Astrocyte (in vitro differentiated cells and primary cell): ENCODE results near the gene ELF1. TPM values are rescaled to one million over a fixed set of nuclear protein-coding genes. Genes with fewer than 3 reads are reported as not detected.
A peak's percentile ranks its signal among the peaks of the same experiment; 100 is the strongest.

Source experiments
- DNase-seq: peaks from one replicate; pipeline ENCODE4 v3.0.0-alpha.2; 2010; ENCODE audit warnings: low read depth
- FAIRE-seq: peaks from 2 replicates; lab custom pipeline; 2011; peaks lifted over from hg19 to GRCh38; lab: Jason Lieb, UNC
- H2AFZ ChIP-seq: 2 replicates; pipeline ENCODE4 v1.6.0; 2012; ENCODE audit warnings: low read depth, low read length, inconsistent platforms
- H3K27ac ChIP-seq: 2 replicates; pipeline ENCODE4 v1.5.1; 2011; ENCODE audit warnings: low read depth, low read length, inconsistent platforms
- H3K27me3 ChIP-seq: 2 replicates; pipeline ENCODE4 v1.6.0; 2011; ENCODE audit warnings: low read length, inconsistent platforms; ENCODE audit not compliant: insufficient read depth
- H3K36me3 ChIP-seq: 2 replicates; pipeline ENCODE4 v1.5.1; 2011; ENCODE audit warnings: low read length, inconsistent platforms; ENCODE audit not compliant: insufficient read depth
- H3K4me1 ChIP-seq: 2 replicates; pipeline ENCODE4 v1.5.1; 2011; ENCODE audit warnings: low read length, inconsistent platforms; ENCODE audit not compliant: insufficient read depth
- H3K4me2 ChIP-seq: 2 replicates; pipeline ENCODE4 v1.6.0; 2012; ENCODE audit warnings: low read length, inconsistent platforms
- H3K4me3 ChIP-seq: 2 replicates; pipeline ENCODE4 v1.5.1; 2011; ENCODE audit warnings: low read depth, mild to moderate bottlenecking, low read length, inconsistent platforms; ENCODE audit not compliant: insufficient read depth
- H3K79me2 ChIP-seq: 2 replicates; pipeline ENCODE4 v1.6.0; 2012; ENCODE audit warnings: mild to moderate bottlenecking, low read length, inconsistent platforms; ENCODE audit not compliant: insufficient read depth
- H3K9ac ChIP-seq: 2 replicates; pipeline ENCODE4 v1.6.0; 2012; ENCODE audit warnings: mild to moderate bottlenecking, low read length, inconsistent platforms
- H3K9me3 ChIP-seq: 2 replicates; pipeline ENCODE4 v1.5.1; 2012; ENCODE audit warnings: low read depth, mild to moderate bottlenecking, low read length, inconsistent platforms; ENCODE audit not compliant: insufficient read depth
- H4K20me1 ChIP-seq: 2 replicates; pipeline ENCODE4 v1.6.0; 2012; ENCODE audit warnings: low read length, inconsistent platforms; ENCODE audit not compliant: insufficient read depth
- H3K27ac Mint-ChIP-seq: one replicate; pipeline ENCODE4 v1.8.0; 2021; ENCODE audit warnings: mild to moderate bottlenecking, mixed read lengths; ENCODE audit not compliant: unreplicated experiment
- H3K27me3 Mint-ChIP-seq: one replicate; pipeline ENCODE4 v1.8.0; 2021; ENCODE audit warnings: low read depth, mixed read lengths; ENCODE audit not compliant: unreplicated experiment
- H3K36me3 Mint-ChIP-seq: one replicate; pipeline ENCODE4 v1.8.0; 2021; ENCODE audit warnings: low read depth, mixed read lengths; ENCODE audit not compliant: unreplicated experiment
- H3K4me1 Mint-ChIP-seq: one replicate; pipeline ENCODE4 v1.8.0; 2021; ENCODE audit warnings: low read depth, mixed read lengths; ENCODE audit not compliant: unreplicated experiment
- H3K4me3 Mint-ChIP-seq: one replicate; pipeline ENCODE4 v1.8.0; 2021; ENCODE audit warnings: mild to moderate bottlenecking, moderate library complexity, mixed read lengths; ENCODE audit not compliant: unreplicated experiment
- H3K9me3 Mint-ChIP-seq: one replicate; pipeline ENCODE4 v1.8.0; 2021; ENCODE audit warnings: mild to moderate bottlenecking, mixed read lengths; ENCODE audit not compliant: unreplicated experiment
- CTCF ChIP-seq: IDR thresholded peaks from 2 replicates; pipeline ENCODE4 v1.5.1; 2011; ENCODE audit warnings: low read depth, mild to moderate bottlenecking, inconsistent platforms, low read length, moderate library complexity; ENCODE audit not compliant: insufficient read depth
- EZH2 ChIP-seq: IDR thresholded peaks from 2 replicates; pipeline ENCODE4 v1.6.1; 2012; ENCODE audit warnings: mild to moderate bottlenecking, low read length, inconsistent platforms; ENCODE audit not compliant: insufficient read depth
- total RNA-seq: library from RNA; stranded (reverse); gene quantifications from 2 replicates; pipeline ENCODE4 v1.2.1, GENCODE V29; 2021

ELF1 gene
- total RNA-seq, 1 donor from 2014 or later = 75.1 TPM

DNA sequence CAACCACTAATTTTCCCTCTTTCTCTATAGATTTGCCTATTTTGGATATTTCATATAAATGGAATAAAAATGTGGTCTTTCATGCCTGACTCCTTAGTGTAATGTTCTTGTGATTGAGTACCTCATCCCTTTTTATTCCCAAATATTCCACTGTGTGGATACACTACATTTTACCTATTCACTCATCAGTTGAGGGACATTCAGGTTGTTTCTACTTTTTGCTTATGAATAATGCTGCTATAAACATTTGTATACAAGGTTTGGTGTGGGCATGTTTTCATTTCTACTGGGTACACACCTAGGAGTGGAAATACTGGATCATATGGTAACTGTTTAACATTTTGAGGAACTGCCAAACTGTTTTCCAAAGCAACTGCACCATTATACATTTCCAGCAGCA is 37.1 kb upstream of the ELF1 start:
- Mint-ChIP-seq H3K27me3 (no peaks in the 10 kb centered on the region), H3K27ac (no peak overlapping the region), H3K4me3 (no peak overlapping the region), H3K4me1 (peaks cover 30% of the 10 kb centered on the region), H3K36me3 (no peaks in the 10 kb centered on the region), H3K9me3 (no peaks in the 10 kb centered on the region)
- H3K4me3 ChIP-seq = no peak overlapping the region
- H3K79me2 ChIP-seq = peaks cover 76% of the 10 kb centered on the region
- no peak overlapping the region for H3K4me2 ChIP-seq
- H3K27me3 ChIP-seq = no peaks in the 10 kb centered on the region
- no peaks in the 10 kb centered on the region for H3K9me3 ChIP-seq
- no peak overlapping the region for H3K9ac ChIP-seq
- no peaks in the 10 kb centered on the region for H3K4me1 ChIP-seq
- FAIRE-seq (no peak), DNase-seq (no peak)
- no peak overlapping the region for H3K27ac ChIP-seq
- TF ChIP-seq CTCF (no peak), EZH2 (no peak)
- no peak overlapping the region for H2AFZ ChIP-seq
- H4K20me1 ChIP-seq = peaks cover 64% of the 10 kb centered on the region
- no peaks in the 10 kb centered on the region for H3K36me3 ChIP-seq

DNA sequence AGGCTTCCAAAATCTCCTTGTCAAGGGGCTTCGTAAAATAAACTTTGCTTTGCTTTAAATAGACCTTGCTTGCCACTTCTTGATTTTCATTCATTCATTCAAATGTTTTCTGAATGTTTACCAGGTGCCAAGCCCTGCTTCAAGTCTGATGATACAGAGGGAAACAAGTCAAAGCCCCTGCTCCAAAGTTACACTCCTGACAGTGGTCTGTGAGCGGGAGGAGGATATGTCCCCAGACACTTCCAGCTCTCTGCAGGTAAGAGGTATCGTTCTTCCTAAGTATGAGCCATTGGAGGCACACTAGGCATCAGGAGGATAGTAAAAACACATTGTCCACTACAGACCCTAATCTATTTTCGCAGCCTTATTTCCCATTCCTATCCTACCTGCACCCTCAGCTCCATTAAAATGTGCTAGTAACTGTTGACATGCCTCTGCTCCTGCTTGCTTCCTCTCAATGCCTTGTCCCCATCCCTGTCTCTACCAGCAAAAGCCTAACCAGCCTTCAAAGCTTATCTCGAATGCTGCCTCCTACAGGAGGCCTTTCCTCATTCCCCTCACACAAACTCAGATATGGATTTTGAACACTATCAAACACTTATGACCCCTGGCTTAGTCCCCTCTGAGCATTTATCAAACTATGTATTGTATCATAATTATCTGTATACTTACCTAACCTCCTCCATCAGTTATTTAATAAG is 36.0 kb upstream of the ELF1 start:
- H3K36me3 ChIP-seq = no peaks in the 10 kb centered on the region
- Mint-ChIP-seq H3K9me3 (no peaks in the 10 kb centered on the region), H3K4me3 (no peak overlapping the region), H3K27ac (no peak overlapping the region), H3K27me3 (no peaks in the 10 kb centered on the region), H3K36me3 (no peaks in the 10 kb centered on the region), H3K4me1 (peaks cover 30% of the 10 kb centered on the region)
- no peak overlapping the region for H3K9ac ChIP-seq
- peaks cover 70% of the 10 kb centered on the region for H4K20me1 ChIP-seq
- no peaks in the 10 kb centered on the region for H3K9me3 ChIP-seq
- H3K27ac ChIP-seq = no peak overlapping the region
- peaks cover 84% of the 10 kb centered on the region for H3K79me2 ChIP-seq
- TF ChIP-seq CTCF (peak; percentile 21), EZH2 (no peak)
- no peak overlapping the region for H3K4me3 ChIP-seq
- H3K4me1 ChIP-seq = no peaks in the 10 kb centered on the region
- FAIRE-seq (no peak), DNase-seq (no peak)
- no peak overlapping the region for H3K4me2 ChIP-seq
- no peaks in the 10 kb centered on the region for H3K27me3 ChIP-seq
- H2AFZ ChIP-seq = no peak overlapping the region

DNA sequence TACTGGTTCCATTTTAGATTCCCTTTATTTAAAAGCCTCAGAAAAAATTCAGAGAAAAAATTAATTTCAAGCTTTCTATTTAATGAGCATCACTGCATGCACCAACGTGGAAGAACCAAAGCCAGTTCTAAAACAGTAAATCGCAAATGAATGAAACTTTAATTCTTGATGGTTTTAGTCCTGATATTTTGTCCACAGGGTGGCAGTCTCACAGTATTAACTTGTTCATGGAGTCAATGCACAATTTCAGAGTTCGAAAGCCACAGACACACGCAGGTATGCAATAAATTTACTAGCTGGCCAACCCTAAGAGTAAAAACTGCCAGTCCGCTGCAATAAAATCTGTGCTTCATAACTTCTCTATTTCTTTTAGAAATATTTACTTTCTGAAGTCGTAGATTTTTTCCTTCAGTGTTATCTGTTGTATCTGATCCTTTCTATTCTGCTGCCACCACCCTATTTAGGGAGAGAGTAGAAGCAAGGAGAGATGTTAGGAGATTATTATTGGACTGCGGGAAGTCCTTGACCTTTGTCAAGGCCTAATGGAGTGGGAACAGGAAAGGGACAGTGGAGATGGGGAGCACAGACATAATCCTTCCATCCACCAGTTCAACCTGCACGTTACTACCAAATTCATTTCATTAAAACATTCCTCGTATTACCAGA is 35.2 kb upstream of the ELF1 start:
- no peaks in the 10 kb centered on the region for H3K27me3 ChIP-seq
- H3K9ac ChIP-seq = no peak overlapping the region
- H3K36me3 Mint-ChIP-seq = peaks cover under 1% of the 10 kb centered on the region
- no peak overlapping the region for H2AFZ ChIP-seq
- FAIRE-seq (peak; percentile 9), DNase-seq (peak; percentile 61)
- H3K27me3 Mint-ChIP-seq = no peaks in the 10 kb centered on the region
- TF ChIP-seq CTCF (peak; percentile 60), EZH2 (no peak)
- no peaks in the 10 kb centered on the region for H3K36me3 ChIP-seq
- no peak overlapping the region for H3K4me2 ChIP-seq
- peaks cover 86% of the 10 kb centered on the region for H3K79me2 ChIP-seq
- H3K4me1 Mint-ChIP-seq = peaks cover 34% of the 10 kb centered on the region
- no peak overlapping the region for H3K4me3 ChIP-seq
- H3K27ac ChIP-seq = no peak overlapping the region
- H4K20me1 ChIP-seq = peaks cover 75% of the 10 kb centered on the region
- H3K4me3 Mint-ChIP-seq = no peak overlapping the region
- peaks cover 3% of the 10 kb centered on the region for H3K9me3 Mint-ChIP-seq
- H3K4me1 ChIP-seq = no peaks in the 10 kb centered on the region
- H3K9me3 ChIP-seq = no peaks in the 10 kb centered on the region
- no peak overlapping the region for H3K27ac Mint-ChIP-seq
